ENCODE measurements around the gene GPR143. TPM values are rescaled to one million over a fixed set of nuclear protein-coding genes. Genes with fewer than 3 reads are reported as not detected.

GPR143 gene
- total RNA-seq (2012; rRNA removed), result not detected in 2 replicates
- polyA plus RNA-seq (2012; rRNA removed), result 0.07 and 0.10 TPM in 2 replicates
- polyA plus RNA-seq (2012; cell fraction: cytosol; rRNA removed), result 0.15 TPM in 1 of 2 replicates, not detected in the other
- 0.03 TPM in 1 of 2 replicates, not detected in the other for polyA plus RNA-seq (2012; cell fraction: nucleus; rRNA removed; ENCODE audit: low replicate concordance)
- Bru-seq, nascent RNA, result percentile 14 among the genes with signal in this experiment
- percentile 18 among the genes with signal in this experiment for BruChase-seq, experiment 1, labeled RNA remaining after a 6-hour chase
- percentile 17 among the genes with signal in this experiment for BruChase-seq, experiment 2, labeled RNA remaining after a 2-hour chase
- long read RNA-seq, result 0 reads

GRCh38 chrX:9765737-9766097, at the start of gene GPR143:
TSS of gene GPR143 (minus strand) at chrX:9765847. CDS start at chrX:9765817, 30 bp downstream.
- Histone ChIP-seq H4K8ac (ENCODE audit: low read depth in 2 of 2, low read length in 2 of 2) (no peak within 1 kb of the TSS), H3K18ac (ENCODE audit: low read depth, low read length) (no peak within 1 kb of the TSS), H3K4me1 (ENCODE audit: control insufficient read depth, insufficient read depth, low read length) (no peaks in the 10 kb centered on the region), H3K27ac (ENCODE audit: insufficient read depth, low read length) (no peak within 1 kb of the TSS), H3K27me3 (ENCODE audit: control insufficient read depth, insufficient read depth, low read length) (peaks cover 15% of the 10 kb centered on the region), H3K36me3 (ENCODE audit: control insufficient read depth, insufficient read depth, low read length) (no peaks in the 10 kb centered on the region), H2AFZ (replicated peaks; ENCODE audit: low read length, poor library complexity) (no peak within 1 kb of the TSS), H2AK5ac (ENCODE audit: low read depth, low read length) (no peak within 1 kb of the TSS), H3K9ac (ENCODE audit: low read depth, low read length) (no peak within 1 kb of the TSS), H2BK15ac (ENCODE audit: low read depth, low read length) (no peak within 1 kb of the TSS), H3K4me2 (ENCODE audit: low read depth, low read length) (no peak within 1 kb of the TSS), H3K79me1 (ENCODE audit: low read depth in 1 of 2, low read length in 2 of 2) (no peaks in the 10 kb centered on the region), H3K23ac (ENCODE audit: low read depth, low read length) (no peak within 1 kb of the TSS), H4K20me1 (ENCODE audit: insufficient read depth, low read length) (no peaks in the 10 kb centered on the region), H3K4me3 (ENCODE audit: insufficient read depth, low read depth, low read length) (no peak within 1 kb of the TSS), H2BK120ac (ENCODE audit: low read depth, low read length) (no peak within 1 kb of the TSS), H2BK5ac (ENCODE audit: low read depth, low read length, poor library complexity, severe bottlenecking) (no peak within 1 kb of the TSS), H3K4ac (ENCODE audit: low read depth, low read length) (no peak within 1 kb of the TSS), H2BK20ac (ENCODE audit: low read depth, low read length) (no peak within 1 kb of the TSS), H3K14ac (replicated peaks; ENCODE audit: low read depth, low read length) (no peak within 1 kb of the TSS), H3K56ac (ENCODE audit: extremely low read depth, insufficient read depth, low read length) (no peak within 1 kb of the TSS), H2AK9ac (replicated peaks; ENCODE audit: low read depth, low read length, poor library complexity) (no peak within 1 kb of the TSS), H4K5ac (ENCODE audit: low read depth, low read length) (no peak within 1 kb of the TSS), H3K9me1 (ENCODE audit: insufficient read depth, low read length) (no peaks in the 10 kb centered on the region), H4K91ac (ENCODE audit: insufficient read depth, low read depth, low read length) (no peak within 1 kb of the TSS), H3K9me3 (ENCODE audit: control insufficient read depth, insufficient read depth, low read length) (peaks cover 3% of the 10 kb centered on the region)
- TF ChIP-seq CHD1 (IDR thresholded peaks at IDR 0.05; ENCODE audit: low read depth, low read length) (no peak), SMC3 (IDR thresholded peaks at IDR 0.05; ENCODE audit: low read depth, low read length) (no peak), ELK1 (IDR thresholded peaks at IDR 0.05; ENCODE audit: borderline replicate concordance, low read depth, low read length) (no peak), MAFK (IDR thresholded peaks at IDR 0.05; ENCODE audit: low read depth, low read length) (no peak), POLR2A (IDR thresholded peaks at IDR 0.05; ENCODE audit: low read depth, low read length) (no peak), RCOR1 (IDR thresholded peaks at IDR 0.05; ENCODE audit: insufficient replicate concordance, low read length) (no peak), CEBPB (IDR thresholded peaks at IDR 0.05; ENCODE audit: low read depth, low read length) (no peak), MAZ (IDR thresholded peaks at IDR 0.05; ENCODE audit: borderline replicate concordance, low read depth, low read length) (no peak), RAD21 (IDR thresholded peaks at IDR 0.05; ENCODE audit: low read length) (no peak), NFE2L2 (IDR thresholded peaks at IDR 0.05; ENCODE audit: low read depth, low read length) (no peak), RFX5 (IDR thresholded peaks at IDR 0.05; ENCODE audit: low read depth, low read length) (no peak), FOS (IDR thresholded peaks at IDR 0.05; ENCODE audit: low read depth, low read length) (no peak), CTCF (conservative IDR thresholded peaks at IDR 0.05; ENCODE audit: low read depth, low read length) (no peak), USF2 (IDR thresholded peaks at IDR 0.05; ENCODE audit: low read depth, low read length) (no peak), BHLHE40 (IDR thresholded peaks at IDR 0.05; ENCODE audit: low read depth, low read length) (no peak)
- DNase-seq, result no peak
- no peak for ATAC-seq (ENCODE audit: low read depth)
- BruUV-seq (replicated peaks), result no TSS peak
- in situ Hi-C loops (cut with MboI; ENCODE audit: low sequenced_read_pairs), result no loop called here
- 14% methylated on average over 4 of the region's 26 CpGs; no CpG with 5 or more reads in 1 of the 2 experiments for WGBS, 2 experiments (ENCODE audit: extremely low coverage in 2 of 2, insufficient read length in 1 of 2)
- dilution Hi-C loops (cut with HindIII; ENCODE audit: low sequenced_read_pairs, unreplicated experiment), result no loop called here
- CTCF ChIA-PET, result no interaction called here
- POLR2A ChIA-PET (ENCODE audit: unreplicated experiment), result no interaction called here
- intact Hi-C loops (cut with micrococcal nuclease), result no loop called here
